H1 (cell line): ENCODE results near the gene LRRC27. TPM values are rescaled to one million over a fixed set of nuclear protein-coding genes. Genes with fewer than 3 reads are reported as not detected.

Experiments
- CTCF ChIA-PET: fragments of 300-600 bp; sonication (Branson Sonifier 250); formaldehyde crosslinking; loops from one replicate; lab custom pipeline; 2021; ENCODE audit not compliant: partially characterized antibody; lab: Charles Lee
- POLR2A ChIA-PET: fragments of 300-600 bp; sonication (Branson Sonifier 250); formaldehyde crosslinking; loops from one replicate; lab custom pipeline; 2021; ENCODE audit warnings: inconsistent platforms; ENCODE audit not compliant: partially characterized antibody; lab: Charles Lee
- DNase-seq, 2 experiments: peaks; one replicate each; pipeline versions ENCODE4 v3.0.0 to v3.0.0-alpha.2; 2010 to 2022; ENCODE audit warnings: low spot score in 2 of 2, low read depth in 1 of 2, mixed read lengths in 1 of 2
- FAIRE-seq: peaks from 2 replicates; lab custom pipeline; 2011; peaks lifted over from hg19 to GRCh38; lab: Jason Lieb, UNC
- H2AFZ ChIP-seq: 2 replicates; pipeline ENCODE4 v1.8.1; 2012; ENCODE audit warnings: low read length, inconsistent platforms
- H2AK5ac ChIP-seq: 2 replicates; pipeline ENCODE4 v1.6.1; 2013; ENCODE audit warnings: low read depth, low read length
- H2BK120ac ChIP-seq: replicated peaks from 2 replicates; pipeline ENCODE3; 2013; ENCODE audit warnings: low read depth, low read length, inconsistent platforms
- H2BK12ac ChIP-seq: 2 replicates; pipeline ENCODE4 v1.6.1; 2013; ENCODE audit warnings: low read depth, low read length
- H2BK15ac ChIP-seq: 2 replicates; pipeline ENCODE4 v1.6.1; 2013; ENCODE audit warnings: low read length
- H2BK20ac ChIP-seq: 2 replicates; pipeline ENCODE4 v1.6.1; 2013; ENCODE audit warnings: low read length
- H2BK5ac ChIP-seq: 2 replicates; pipeline ENCODE4 v1.6.1; 2013; ENCODE audit warnings: low read depth, low read length
- H3K14ac ChIP-seq: 2 replicates; pipeline ENCODE4 v1.6.1; 2013; ENCODE audit warnings: inconsistent platforms; ENCODE audit not compliant: insufficient read length
- H3K18ac ChIP-seq: 2 replicates; pipeline ENCODE4 v1.6.1; 2013; ENCODE audit warnings: low read length; ENCODE audit errors: extremely low read depth
- H3K23ac ChIP-seq: 2 replicates; pipeline ENCODE4 v1.6.1; 2013; ENCODE audit warnings: inconsistent platforms; ENCODE audit not compliant: insufficient read length
- H3K23me2 ChIP-seq: 2 replicates; pipeline ENCODE4 v1.6.1; 2013; ENCODE audit warnings: low read depth, low read length
- H3K27ac ChIP-seq: 2 replicates; pipeline ENCODE4 v1.6.1; 2011; ENCODE audit warnings: low read depth, low read length, inconsistent platforms
- H3K27me3 ChIP-seq, 4 experiments: replicated peaks in 1 of 4; 1 replicate in 1 of 4; 2 replicates in 3 of 4; pipeline versions ENCODE4 v1.6.1 to v1.8.1; 2011 to 2013; ENCODE audit warnings: low read length in 3 of 4, mild to moderate bottlenecking in 3 of 4, inconsistent platforms in 2 of 4, mixed read lengths in 2 of 4, moderate library complexity in 1 of 4; ENCODE audit not compliant: control insufficient read depth in 3 of 4, insufficient read depth in 3 of 4; ENCODE audit errors: extremely low read depth in 1 of 4
- H3K36me3 ChIP-seq, 4 experiments: 2 replicates each; pipeline versions ENCODE4 v1.6.1 to v1.8.1; 2011 to 2013; ENCODE audit warnings: mild to moderate bottlenecking in 4 of 4, low read length in 3 of 4, moderate library complexity in 2 of 4, control low read depth in 1 of 4, inconsistent platforms in 1 of 4; ENCODE audit not compliant: insufficient read depth in 4 of 4, control insufficient read depth in 2 of 4
- H3K4ac ChIP-seq: replicated peaks from 2 replicates; pipeline ENCODE3; 2013; ENCODE audit warnings: low read length, low read depth, mixed read lengths, inconsistent platforms; ENCODE audit not compliant: insufficient read length
- H3K4me1 ChIP-seq, 4 experiments: replicated peaks in 1 of 4; 1 replicate in 1 of 4; 2 replicates in 3 of 4; pipeline versions ENCODE4 v1.6.1 to v1.8.1; 2011 to 2013; ENCODE audit warnings: low read length in 3 of 4, inconsistent platforms in 2 of 4, mixed read lengths in 1 of 4; ENCODE audit not compliant: insufficient read depth in 4 of 4, control insufficient read depth in 3 of 4
- H3K4me2 ChIP-seq, 2 experiments: 2 replicates each; pipeline versions ENCODE4 v1.6.1 to v1.8.1; 2011 to 2013; ENCODE audit warnings: low read depth in 2 of 2, low read length in 2 of 2, control low read depth in 1 of 2, inconsistent platforms in 1 of 2, mild to moderate bottlenecking in 1 of 2; ENCODE audit not compliant: insufficient read depth in 1 of 2
- H3K4me3 ChIP-seq, 4 experiments: fragments of 200-600, 300-600 bp in 1 of 4; sonication (generic), shearing (Covaris generic), sonication (Bioruptor Twin) in 1 of 4; 2 replicates each; pipeline versions ENCODE4 v1.5.1 to v1.8.1; 2011 to 2016; ENCODE audit warnings: low read length in 4 of 4, low read depth in 3 of 4, control low read depth in 2 of 4, inconsistent platforms in 2 of 4, mild to moderate bottlenecking in 2 of 4, mixed read lengths in 1 of 4, moderate library complexity in 1 of 4; ENCODE audit not compliant: insufficient read depth in 2 of 4; ENCODE audit errors: extremely low read depth in 1 of 4
- H3K56ac ChIP-seq: replicated peaks from 2 replicates; pipeline ENCODE3; 2013; ENCODE audit warnings: low read depth, mild to moderate bottlenecking, mixed read lengths, low read length, inconsistent platforms; ENCODE audit not compliant: insufficient read length
- H3K79me1 ChIP-seq: 2 replicates; pipeline ENCODE4 v1.6.1; 2013; ENCODE audit warnings: low read depth, low read length, control low read depth
- H3K79me2 ChIP-seq, 2 experiments: 2 replicates each; pipeline versions ENCODE4 v1.6.1 to v1.8.1; 2012 to 2013; ENCODE audit warnings: low read length in 2 of 2, mild to moderate bottlenecking in 2 of 2, inconsistent platforms in 1 of 2; ENCODE audit not compliant: insufficient read depth in 2 of 2, control insufficient read depth in 1 of 2
- H3K9ac ChIP-seq, 4 experiments: replicated peaks in 1 of 4; 1 replicate in 1 of 4; 2 replicates in 3 of 4; pipeline versions ENCODE4 v1.6.1 to v1.8.1; 2011 to 2013; ENCODE audit warnings: low read depth in 3 of 4, low read length in 3 of 4, control low read depth in 2 of 4, mild to moderate bottlenecking in 2 of 4, moderate library complexity in 2 of 4, inconsistent platforms in 1 of 4; ENCODE audit errors: extremely low read depth in 1 of 4
- H3K9me3 ChIP-seq, 2 experiments: 2 replicates each; pipeline versions ENCODE4 v1.6.1 to v1.8.1; 2012 to 2013; ENCODE audit warnings: mild to moderate bottlenecking in 2 of 2, moderate library complexity in 2 of 2, control low read depth in 1 of 2, inconsistent platforms in 1 of 2, low read depth in 1 of 2, low read length in 1 of 2, mixed read lengths in 1 of 2; ENCODE audit not compliant: insufficient read depth in 2 of 2
- H4K20me1 ChIP-seq, 2 experiments: replicated peaks in 1 of 2; 2 replicates each; pipeline versions ENCODE3 to v1.8.1; 2011 to 2013; ENCODE audit warnings: inconsistent platforms in 2 of 2, low read length in 2 of 2, mild to moderate bottlenecking in 1 of 2; ENCODE audit not compliant: insufficient read depth in 2 of 2, control insufficient read depth in 1 of 2
- H4K5ac ChIP-seq: 2 replicates; pipeline ENCODE4 v1.6.1; 2013; ENCODE audit warnings: low read length, low read depth, mixed read lengths, inconsistent platforms; ENCODE audit not compliant: insufficient read length
- H4K8ac ChIP-seq: 2 replicates; pipeline ENCODE4 v1.8.0; 2013; ENCODE audit warnings: mild to moderate bottlenecking, moderate library complexity, low read length, inconsistent platforms; ENCODE audit not compliant: insufficient read depth; ENCODE audit errors: extremely low read depth
- H4K91ac ChIP-seq: replicated peaks from 2 replicates; pipeline ENCODE3; 2013; ENCODE audit warnings: low read length, mixed read lengths, inconsistent platforms; ENCODE audit not compliant: insufficient read length
- ATF2 ChIP-seq: IDR thresholded peaks from 2 replicates; pipeline ENCODE4 v1.6.1; 2012; ENCODE audit warnings: low read length, inconsistent platforms
- CREB1 ChIP-seq: IDR thresholded peaks from 2 replicates; pipeline ENCODE4 v1.6.1; 2012; ENCODE audit warnings: inconsistent platforms
- EZH2 ChIP-seq: fragments of 200-600 bp; sonication (generic); IDR thresholded peaks from 2 replicates; pipeline ENCODE4 v1.7.1; 2012; ENCODE audit warnings: low read depth, mild to moderate bottlenecking, moderate library complexity, low read length, inconsistent platforms; ENCODE audit not compliant: severe bottlenecking
- FOSL1 ChIP-seq: IDR thresholded peaks from 2 replicates; pipeline ENCODE4 v1.6.1; 2011; ENCODE audit warnings: mild to moderate bottlenecking, low read depth, low read length, moderate library complexity; ENCODE audit not compliant: insufficient read depth
- HDAC2 ChIP-seq, 2 experiments: fragments of 300-600 bp in 1 of 2; sonication (generic) in 1 of 2; IDR thresholded peaks; 2 replicates each; pipeline ENCODE4 v1.6.1; 2011 to 2012; ENCODE audit warnings: low read depth in 2 of 2, low read length in 2 of 2, mild to moderate bottlenecking in 2 of 2, moderate library complexity in 2 of 2, borderline replicate concordance in 1 of 2, inconsistent platforms in 1 of 2
- RBBP5 ChIP-seq: IDR thresholded peaks from 2 replicates; pipeline ENCODE4 v1.7.1; 2012; ENCODE audit warnings: low read depth, mild to moderate bottlenecking, inconsistent platforms, low read length, moderate library complexity, borderline replicate concordance
- SAP30 ChIP-seq: fragments of 300-600 bp; sonication (generic); IDR thresholded peaks from 2 replicates; pipeline ENCODE4 v1.7.1; 2012; ENCODE audit warnings: low read length, moderate library complexity, mild to moderate bottlenecking, inconsistent platforms; ENCODE audit not compliant: insufficient read depth, insufficient replicate concordance
- SP2 ChIP-seq: IDR thresholded peaks from 2 replicates; pipeline ENCODE4 v1.6.1; 2012; ENCODE audit warnings: mild to moderate bottlenecking, low read length, inconsistent platforms
- TAF1 ChIP-seq: IDR thresholded peaks from 2 replicates; pipeline ENCODE4 v1.6.1; 2011; ENCODE audit warnings: mild to moderate bottlenecking, low read depth, low read length
- TBP ChIP-seq: IDR thresholded peaks from 2 replicates; pipeline ENCODE4 v1.6.1; 2011; ENCODE audit warnings: low read depth, low read length, improper control_type of control experiment
- TCF12 ChIP-seq: IDR thresholded peaks from 2 replicates; pipeline ENCODE4 v1.6.1; 2011; ENCODE audit warnings: low read depth, mild to moderate bottlenecking, low read length
- WGBS, 2 experiments: shearing (Covaris generic) in 1 of 2; methylation state at CpG; one replicate each; pipeline versions ENCODE4 v1.1.6 to v1.1.7; 2013 to 2015; ENCODE audit warnings: low lambda C conversion rate in 2 of 2, mixed read lengths in 2 of 2, inconsistent platforms in 1 of 2, low coverage in 1 of 2, missing lambda C conversion rate in 1 of 2; ENCODE audit not compliant: insufficient replicate concordance in 2 of 2, insufficient coverage in 1 of 2, insufficient read length in 1 of 2; ENCODE audit errors: extremely low coverage in 1 of 2, missing lambda C conversion rate in 1 of 2; 5-methylcytosine and 5-hydroxymethylcytosine counted together
- polyA plus RNA-seq, 7 experiments: library from polyadenylated mRNA; depleted of rRNA in 3 of 7; stranded (reverse) in 5 of 7; unstranded in 2 of 7; fragments of >200 nt in 5 of 7; fragments of 200-250 nt in 2 of 7; gene quantifications; 1 replicate in 5 of 7; 2 replicates in 1 of 7; 4 replicates in 1 of 7; pipeline versions ENCODE4 v1.2.1 to v1.2.3, GENCODE V29; 2011 to 2013; ENCODE audit warnings: missing spikeins in 2 of 7, mixed read lengths in 2 of 7
- total RNA-seq: library from RNA; stranded (reverse); fragmentation: NEBNext Ultra II Directional; extraction: Animal tissue kit (Norgen Biotek cat#: 25700); gene quantifications from 2 replicates; pipeline ENCODE4 v1.2.1, GENCODE V29; 2021
- TF ChIP-seq, protein P1 (sequence below): IDR thresholded peaks from 2 replicates; pipeline ENCODE4 v1.6.1; 2012; ENCODE audit warnings: inconsistent platforms

Gene LRRC27
- total and polyA plus RNA-seq, 2 of the 8 experiments (the other 6 are each of a cell fraction or from before 2014, with no cell fraction given), result 1.2 to 3.8 TPM

DNA sequence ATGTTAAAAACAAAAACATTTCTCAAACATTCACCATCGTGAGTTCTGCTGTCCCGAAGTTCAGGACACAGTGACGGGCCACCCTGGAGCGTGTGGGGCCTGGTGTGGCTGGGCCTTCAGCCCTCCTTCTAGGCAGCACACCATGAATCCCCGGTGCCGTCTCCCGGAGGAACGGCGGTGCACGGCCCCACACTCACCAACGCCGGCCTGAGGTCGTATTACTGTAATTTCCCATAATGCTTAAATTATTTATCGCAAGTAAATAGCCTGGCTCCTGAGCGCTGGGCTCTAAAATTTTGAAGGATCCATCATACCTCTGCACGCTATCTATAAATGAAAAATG lies 25.7 kb upstream of the LRRC27 start:
- no peak overlapping the region for H2BK20ac ChIP-seq
- no peak overlapping the region for H3K14ac ChIP-seq
- no peak overlapping the region for H2BK120ac ChIP-seq
- peaks cover 1 to 9% (median 4%) of the 10 kb centered on the region in 4 experiments; a peak in 5 of 7 replicates for H3K4me1 ChIP-seq
- POLR2A ChIA-PET, result interaction anchor here (0.7 kb wide), 1 partner anchor 9 kb away, joined by 3 read pairs; no protein-coding TSS in a partner anchor
- TF ChIP-seq TAF1 (no peak), SP2 (no peak), TBP (no peak), HDAC2 (IDR thresholded peaks at IDR 0.05; ENCODE audit: borderline replicate concordance in 1 of 2, low read depth in 2 of 2, low read length in 2 of 2) (no peak), SAP30 (no peak), FOSL1 (no peak), TCF12 (no peak), CREB1 (no peak), ATF2 (no peak), RBBP5 (no peak), EZH2 (no peak)
- TF ChIP-seq, protein P1, sequence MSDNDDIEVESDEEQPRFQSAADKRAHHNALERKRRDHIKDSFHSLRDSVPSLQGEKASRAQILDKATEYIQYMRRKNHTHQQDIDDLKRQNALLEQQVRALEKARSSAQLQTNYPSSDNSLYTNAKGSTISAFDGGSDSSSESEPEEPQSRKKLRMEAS, result no peak
- TF ChIP-seq, all 59 proteins: peak for 0
- Histone ChIP-seq H3K4me3 (peak overlapping the region in 1 of 4 experiments; percentile 66; a peak in 1 of 8 replicates), H2AK5ac (no peak overlapping the region), H4K20me1 (peaks cover 0 to 1% of the 10 kb centered on the region in 2 experiments), H4K91ac (no peak overlapping the region), H3K56ac (no peak overlapping the region), H3K23me2 (peaks cover 13% of the 10 kb centered on the region; the same call in 1 of the 2 replicates), H3K27ac (no peak overlapping the region), H2BK5ac (no peak overlapping the region), H2BK15ac (no peak overlapping the region), H3K79me1 (no peaks in the 10 kb centered on the region), H3K4ac (no peak overlapping the region), H3K4me2 (no peak overlapping the region), H3K79me2 (no peaks in the 10 kb centered on the region), H2BK12ac (no peak overlapping the region), H3K36me3 (no peaks in the 10 kb centered on the region), H3K9me3 (peaks cover 10 to 13% of the 10 kb centered on the region in 2 experiments), H2AFZ (no peak overlapping the region), H3K27me3 (peaks cover 20 to 43% (median 38%) of the 10 kb centered on the region in 4 experiments; a peak in 6 of 7 replicates), H3K23ac (no peak overlapping the region), H3K9ac (no peak overlapping the region), H3K18ac (no peak overlapping the region), H4K5ac (no peak overlapping the region), H4K8ac (no peak overlapping the region)
- CTCF ChIA-PET, result interaction anchor here (0.9 to 1.0 kb wide), 2 partner anchors 9 to 33 kb away, joined by 3 to 4 read pairs; no protein-coding TSS in a partner anchor
- no peak for FAIRE-seq
- DNase-seq, result no peak
- WGBS, 2 experiments, result 92% methylated on average over 16 of the region's 16 CpGs; no CpG with 5 or more reads in 1 of the 2 experiments
